HepG2 (cell line): Measurements from ENCODE around the gene C20orf204. TPM values are rescaled to one million over a fixed set of nuclear protein-coding genes. Genes with fewer than 3 reads are reported as not detected.
A peak's percentile ranks its signal among the peaks of the same experiment; 100 is the strongest.

Experiments used
- ATAC-seq: fragments of 200-7000 bp; cut with Tn5 transposase; 3 replicates; pipeline ENCODE4 v1.9.1; 2020; ENCODE audit warnings: mild to moderate bottlenecking, moderate library complexity
- BruUV-seq: library from RNA; stranded (reverse); fragments of 400-500 nt; replicated peaks from 2 replicates; lab custom pipeline; 2021; lab: Mats Ljungman, UMichigan
- CTCF ChIA-PET: fragments of 300-600 bp; formaldehyde crosslinking; extraction: SDS; loops from one replicate; lab custom pipeline; 2021; ENCODE audit warnings: low total read pairs, inconsistent platforms, low intra/inter-chr PET ratio; lab: Yijun Ruan, JAX
- POLR2A ChIA-PET: fragments of 350-600 bp; sonication (Branson Sonifier 250); formaldehyde crosslinking; loops from one replicate; lab custom pipeline; 2020; ENCODE audit warnings: antibody characterized with exemption, inconsistent platforms; lab: Yijun Ruan, JAX
- DNase-seq: peaks from one replicate; pipeline ENCODE4 v3.0.0-alpha.2; 2015; ENCODE audit warnings: low spot score
- FAIRE-seq: peaks from 3 replicates; lab custom pipeline; 2011; peaks lifted over from hg19 to GRCh38; lab: Jason Lieb, UNC
- H2AFZ ChIP-seq: one replicate; pipeline ENCODE4 v1.6.1; 2011; ENCODE audit warnings: low read length, inconsistent platforms
- H3K27ac ChIP-seq: fragments of 300-600 bp; 3 replicates; pipeline ENCODE4 v1.8.0; 2011; ENCODE audit warnings: mixed run types, mild to moderate bottlenecking, mixed read lengths, low read length, inconsistent platforms; ENCODE audit not compliant: insufficient read depth; ENCODE audit errors: extremely low read length
- H3K27me3 ChIP-seq, 2 experiments: fragments of 200-600 bp in 1 of 2; 2 replicates in 1 of 2; 3 replicates in 1 of 2; pipeline versions ENCODE4 v1.6.0 to v1.8.0; 2011; ENCODE audit warnings: low read length in 2 of 2, mild to moderate bottlenecking in 2 of 2, moderate library complexity in 2 of 2, inconsistent platforms in 1 of 2; ENCODE audit not compliant: insufficient read depth in 2 of 2, control insufficient read depth in 1 of 2
- H3K36me3 ChIP-seq, 2 experiments: fragments of 200-600 bp in 1 of 2; replicated peaks in 1 of 2; 2 replicates in 1 of 2; 3 replicates in 1 of 2; pipeline versions ENCODE4 v1.5.1 to v1.8.0; 2011; ENCODE audit warnings: low read length in 2 of 2, inconsistent platforms in 1 of 2; ENCODE audit not compliant: insufficient read depth in 2 of 2, control insufficient read depth in 1 of 2
- H3K4me1 ChIP-seq: 2 replicates; pipeline ENCODE4 v1.5.1; 2012; ENCODE audit warnings: low read length, inconsistent platforms; ENCODE audit not compliant: insufficient read depth
- H3K4me2 ChIP-seq: 2 replicates; pipeline ENCODE4 v1.6.0; 2011; ENCODE audit warnings: low read depth, low read length, inconsistent platforms
- H3K4me3 ChIP-seq, 3 experiments: fragments of 200-600 bp in 1 of 3; sonication (generic), shearing (Covaris generic) in 1 of 3; replicated peaks in 1 of 3; 2 replicates each; pipeline ENCODE4 v1.5.1; 2011 to 2016; ENCODE audit warnings: low read length in 3 of 3, inconsistent platforms in 2 of 3, low read depth in 2 of 3, mild to moderate bottlenecking in 2 of 3, control low read depth in 1 of 3, mixed read lengths in 1 of 3; ENCODE audit not compliant: insufficient read depth in 1 of 3
- H3K79me2 ChIP-seq: one replicate; pipeline ENCODE4 v1.6.1; 2011; ENCODE audit warnings: low read length, inconsistent platforms; ENCODE audit not compliant: insufficient read depth
- H3K9ac ChIP-seq: 2 replicates; pipeline ENCODE4 v1.6.0; 2011; ENCODE audit warnings: mild to moderate bottlenecking, low read depth, low read length, inconsistent platforms; ENCODE audit not compliant: insufficient read depth
- H3K9me3 ChIP-seq: 2 replicates; pipeline ENCODE4 v1.5.1; 2012; ENCODE audit warnings: mild to moderate bottlenecking, low read length
- H4K20me1 ChIP-seq: 2 replicates; pipeline ENCODE4 v1.6.0; 2011; ENCODE audit warnings: inconsistent platforms, mild to moderate bottlenecking, low read length, moderate library complexity; ENCODE audit not compliant: insufficient read depth
- HNRNPK ChIP-seq: fragments of 200-400 bp; formaldehyde crosslinking; IDR thresholded peaks from 2 replicates; pipeline ENCODE4 v1.6.1; 2018; ENCODE audit warnings: low read length, low read depth, moderate library complexity, mild to moderate bottlenecking; ENCODE audit not compliant: poor library complexity, severe bottlenecking
- KLF9 ChIP-seq: IDR thresholded peaks from 2 replicates; pipeline ENCODE4 v1.6.1; 2016; ENCODE audit warnings: low read depth
- NR2F2 ChIP-seq: IDR thresholded peaks from 2 replicates; pipeline ENCODE4 v1.6.1; 2012; ENCODE audit warnings: low read depth, inconsistent platforms, borderline replicate concordance
- PRMT3 ChIP-seq: sonication (generic); formaldehyde crosslinking; IDR thresholded peaks from 2 replicates; pipeline ENCODE4 v1.8.1; 2022; ENCODE audit warnings: low read depth, mild to moderate bottlenecking, moderate library complexity, missing genetic modification reagents, borderline replicate concordance
- RBAK ChIP-seq: sonication (generic); formaldehyde crosslinking; IDR thresholded peaks from 2 replicates; pipeline ENCODE4 v1.5.1; 2020; ENCODE audit warnings: mild to moderate bottlenecking, missing genetic modification reagents
- TOE1 ChIP-seq: sonication (generic); formaldehyde crosslinking; IDR thresholded peaks from 2 replicates; pipeline ENCODE4 v1.4.0; 2020; ENCODE audit warnings: mild to moderate bottlenecking, missing genetic modification reagents
- TOPORS ChIP-seq: sonication (generic); formaldehyde crosslinking; IDR thresholded peaks from 2 replicates; pipeline ENCODE4 v1.8.0; 2023; ENCODE audit warnings: mild to moderate bottlenecking, missing genetic modification reagents
- ZMYM3 ChIP-seq: sonication (generic); formaldehyde crosslinking; IDR thresholded peaks from 2 replicates; pipeline ENCODE4 v1.5.1; 2020; ENCODE audit warnings: mild to moderate bottlenecking, missing genetic modification reagents
- ZNF329 ChIP-seq: sonication (generic); formaldehyde crosslinking; IDR thresholded peaks from 2 replicates; pipeline ENCODE4 v1.9.0; 2021; ENCODE audit warnings: low read depth, mild to moderate bottlenecking, missing genetic modification reagents
- ZNF563 ChIP-seq: sonication (generic); formaldehyde crosslinking; IDR thresholded peaks from 2 replicates; pipeline ENCODE4 v1.8.0; 2022; ENCODE audit warnings: mild to moderate bottlenecking, moderate library complexity, missing genetic modification reagents
- ZNF569 ChIP-seq: sonication (generic); formaldehyde crosslinking; IDR thresholded peaks from 2 replicates; pipeline ENCODE4 v1.5.0; 2020; ENCODE audit warnings: mild to moderate bottlenecking, missing genetic modification reagents, moderate library complexity, borderline replicate concordance
- ZNF775 ChIP-seq: sonication (generic); formaldehyde crosslinking; IDR thresholded peaks from 2 replicates; pipeline ENCODE4 v1.4.0; 2020; ENCODE audit warnings: missing genetic modification reagents, mild to moderate bottlenecking, moderate library complexity, borderline replicate concordance
- WGBS: methylation state at CpG from one replicate; pipeline ENCODE4 v1.1.6; 2017; ENCODE audit warnings: low lambda C conversion rate; 5-methylcytosine and 5-hydroxymethylcytosine counted together
- in situ Hi-C: cut with HindIII; loops from 2 replicates; pipeline ENCODE4 v1.10.0; 2017; ENCODE audit warnings: low pct_unique_long_range_greater_than_20kb; ENCODE audit not compliant: extremely low pct_ligation_motif_present
- intact Hi-C: fragments of 100-400 bp; cut with micrococcal nuclease; formaldehyde crosslinking; loops from one replicate; pipeline ENCODE4 v1.10.0; 2022; ENCODE audit not compliant: unreplicated experiment
- polyA plus RNA-seq, 8 experiments: library from polyadenylated mRNA; depleted of rRNA in 3 of 8; stranded (reverse) in 7 of 8; unstranded in 1 of 8; fragments of >200 nt; fragmentation: Illumina TruSeq in 4 of 8; extraction: Trizol in 4 of 8; gene quantifications; 2 replicates each; pipeline versions ENCODE4 v1.2.1 to v1.2.3, GENCODE V29; 2011 to 2016; ENCODE audit warnings: low read depth in 4 of 8, missing spikeins in 1 of 8, mixed read lengths in 1 of 8; ENCODE audit not compliant: insufficient read depth in 1 of 8
- total RNA-seq, 5 experiments: library from RNA; depleted of rRNA; stranded (reverse); fragments of >200 nt; fragmentation: Illumina TruSeq; extraction: Trizol; gene quantifications; 2 replicates each; pipeline ENCODE4 v1.2.3, GENCODE V29; 2016; ENCODE audit warnings: low read depth in 1 of 5
- TF ChIP-seq, protein P1 (sequence below): sonication (generic); formaldehyde crosslinking; IDR thresholded peaks from 2 replicates; pipeline ENCODE4 v1.8.1; 2023; ENCODE audit warnings: missing genetic modification reagents, mild to moderate bottlenecking, borderline replicate concordance
- TF ChIP-seq, protein P2 (sequence below): sonication (generic); formaldehyde crosslinking; conservative IDR thresholded peaks from 2 replicates; pipeline ENCODE4 v1.4.0; 2020; ENCODE audit warnings: missing genetic modification reagents
- TF ChIP-seq, protein P3 (sequence below): sonication (generic); formaldehyde crosslinking; IDR thresholded peaks from 2 replicates; pipeline ENCODE4 v1.4.0; 2020; ENCODE audit warnings: mild to moderate bottlenecking, missing genetic modification reagents
- TF ChIP-seq, protein P4 (sequence below): IDR thresholded peaks from 2 replicates; pipeline ENCODE4 v1.6.1; 2016
- TF ChIP-seq, protein P5 (sequence below): sonication (generic); formaldehyde crosslinking; IDR thresholded peaks from 2 replicates; pipeline ENCODE4 v1.4.0; 2020; ENCODE audit warnings: missing genetic modification reagents

Gene C20orf204
- total and polyA plus RNA-seq, 2 of the 13 experiments (the other 11 are each of a cell fraction or from before 2014, with no cell fraction given): 22.1 to 80.0 TPM

DNA sequence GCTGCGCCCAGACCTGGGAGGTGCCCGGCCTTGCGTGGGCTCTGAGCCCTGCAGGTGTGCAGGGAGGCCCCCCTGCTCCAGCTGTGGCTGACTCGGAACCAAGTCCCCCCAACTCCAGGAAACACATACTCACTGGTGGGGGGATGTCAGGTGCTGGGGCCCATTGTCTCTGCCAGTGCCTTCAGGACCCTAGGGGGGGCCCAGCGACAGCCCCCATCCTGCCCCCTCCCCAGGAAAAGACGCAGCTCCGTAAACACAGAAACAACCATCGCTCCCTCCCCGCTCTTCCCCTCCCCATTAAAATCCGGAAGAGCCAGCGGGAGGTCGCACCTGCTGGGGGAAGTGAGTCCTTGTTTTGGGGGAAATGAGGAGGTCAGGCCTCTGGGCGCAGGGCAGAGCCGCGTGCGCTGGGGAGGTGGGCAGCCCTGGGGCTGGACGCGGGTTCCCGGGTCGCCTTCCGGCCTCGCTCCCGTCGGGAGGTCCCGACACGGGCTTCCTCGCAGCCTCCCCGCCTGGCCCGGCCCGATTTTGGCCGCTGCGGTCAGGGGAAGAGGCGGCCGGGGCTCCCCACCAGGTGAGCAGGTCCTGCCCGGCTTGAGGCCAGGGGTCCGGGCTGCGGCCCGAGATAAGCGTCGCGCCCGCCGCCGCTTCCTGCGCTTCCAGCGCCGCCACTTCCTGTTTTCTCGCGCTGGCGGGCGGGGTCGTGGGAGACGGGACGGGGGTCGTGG is 6.2 kb downstream of the C20orf204 start (continued):
- TF ChIP-seq, protein P1, sequence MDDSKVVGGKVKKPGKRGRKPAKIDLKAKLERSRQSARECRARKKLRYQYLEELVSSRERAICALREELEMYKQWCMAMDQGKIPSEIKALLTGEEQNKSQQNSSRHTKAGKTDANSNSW: 0 out of 2 replicates have a peak, but pooled peaks have one; percentile 72
- no peak for TF ChIP-seq PRMT3 (CRISPR knock-in tag)

DNA sequence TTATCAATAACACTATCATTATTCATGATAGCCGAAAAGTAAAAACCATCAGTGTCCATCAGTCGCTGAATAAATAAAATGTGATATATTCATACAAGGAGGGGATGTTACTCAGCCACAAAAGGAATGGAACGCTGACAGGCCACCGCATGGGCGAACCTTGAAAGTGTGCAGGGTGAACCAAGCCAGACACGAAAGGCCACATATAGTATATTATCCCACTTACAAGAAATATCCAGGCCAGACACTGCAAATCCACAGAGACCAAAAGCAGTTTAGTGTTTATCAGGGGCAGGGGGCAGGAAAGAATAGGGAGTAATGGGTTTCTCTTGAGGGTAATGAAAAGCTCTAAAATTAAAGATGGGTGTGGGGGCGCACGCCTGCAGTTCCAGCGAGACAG is 7.8 kb downstream of the C20orf204 start:
- Histone ChIP-seq H2AFZ (no peak overlapping the region), H3K27me3 (no peaks in the 10 kb centered on the region), H3K36me3 (no peaks in the 10 kb centered on the region), H4K20me1 (no peaks in the 10 kb centered on the region), H3K9me3 (no peaks in the 10 kb centered on the region), H3K9ac (no peak overlapping the region), H3K4me3 (no peak overlapping the region), H3K4me1 (peaks cover 65% of the 10 kb centered on the region), H3K79me2 (peaks cover 3% of the 10 kb centered on the region), H3K4me2 (no peak overlapping the region), H3K27ac (no peak overlapping the region)
- in situ Hi-C loops: no loop called here
- ChIA-PET POLR2A (interaction anchor here (0.7 to 10.1 kb wide), 5 partner anchors 8 to 75 kb away, joined by 3 to 252 read pairs (median 12); partner anchors contain the start of genes C20orf204, SAMD10 and SOX18), CTCF (no interaction called here)
- ATAC-seq (no peak), FAIRE-seq (peak; percentile 51), DNase-seq (no peak)
- WGBS: 71% methylated on average over 9 of the region's 9 CpGs
- intact Hi-C loops: no loop called here
- no TSS peak for BruUV-seq
- TF ChIP-seq ZNF775 (CRISPR knock-in tag) (no peak), TOE1 (CRISPR knock-in tag) (no peak), NR2F2 (no peak), ZNF329 (CRISPR knock-in tag) (no peak), TOPORS (no peak), ZMYM3 (CRISPR knock-in tag) (no peak), ZNF569 (no peak), ZNF563 (no peak), KLF9 (CRISPR knock-in tag) (no peak), HNRNPK (no peak), RBAK (CRISPR knock-in tag) (no peak)
- TF ChIP-seq, protein P2, sequence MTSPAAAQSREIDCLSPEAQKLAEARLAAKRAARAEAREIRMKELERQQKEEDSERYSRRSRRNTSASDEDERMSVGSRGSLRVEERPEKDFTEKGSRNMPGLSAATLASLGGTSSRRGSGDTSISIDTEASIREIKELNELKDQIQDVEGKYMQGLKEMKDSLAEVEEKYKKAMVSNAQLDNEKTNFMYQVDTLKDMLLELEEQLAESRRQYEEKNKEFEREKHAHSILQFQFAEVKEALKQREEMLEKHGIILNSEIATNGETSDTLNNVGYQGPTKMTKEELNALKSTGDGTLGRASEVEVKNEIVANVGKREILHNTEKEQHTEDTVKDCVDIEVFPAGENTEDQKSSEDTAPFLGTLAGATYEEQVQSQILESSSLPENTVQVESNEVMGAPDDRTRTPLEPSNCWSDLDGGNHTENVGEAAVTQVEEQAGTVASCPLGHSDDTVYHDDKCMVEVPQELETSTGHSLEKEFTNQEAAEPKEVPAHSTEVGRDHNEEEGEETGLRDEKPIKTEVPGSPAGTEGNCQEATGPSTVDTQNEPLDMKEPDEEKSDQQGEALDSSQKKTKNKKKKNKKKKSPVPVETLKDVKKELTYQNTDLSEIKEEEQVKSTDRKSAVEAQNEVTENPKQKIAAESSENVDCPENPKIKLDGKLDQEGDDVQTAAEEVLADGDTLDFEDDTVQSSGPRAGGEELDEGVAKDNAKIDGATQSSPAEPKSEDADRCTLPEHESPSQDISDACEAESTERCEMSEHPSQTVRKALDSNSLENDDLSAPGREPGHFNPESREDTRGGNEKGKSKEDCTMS (CRISPR knock-in tag): no peak
- TF ChIP-seq, protein P3, sequence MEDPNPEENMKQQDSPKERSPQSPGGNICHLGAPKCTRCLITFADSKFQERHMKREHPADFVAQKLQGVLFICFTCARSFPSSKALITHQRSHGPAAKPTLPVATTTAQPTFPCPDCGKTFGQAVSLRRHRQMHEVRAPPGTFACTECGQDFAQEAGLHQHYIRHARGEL (CRISPR knock-in tag): no peak
- TF ChIP-seq, protein P4, sequence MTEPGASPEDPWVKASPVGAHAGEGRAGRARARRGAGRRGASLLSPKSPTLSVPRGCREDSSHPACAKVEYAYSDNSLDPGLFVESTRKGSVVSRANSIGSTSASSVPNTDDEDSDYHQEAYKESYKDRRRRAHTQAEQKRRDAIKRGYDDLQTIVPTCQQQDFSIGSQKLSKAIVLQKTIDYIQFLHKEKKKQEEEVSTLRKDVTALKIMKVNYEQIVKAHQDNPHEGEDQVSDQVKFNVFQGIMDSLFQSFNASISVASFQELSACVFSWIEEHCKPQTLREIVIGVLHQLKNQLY (CRISPR knock-in tag): no peak
- TF ChIP-seq, protein P5, sequence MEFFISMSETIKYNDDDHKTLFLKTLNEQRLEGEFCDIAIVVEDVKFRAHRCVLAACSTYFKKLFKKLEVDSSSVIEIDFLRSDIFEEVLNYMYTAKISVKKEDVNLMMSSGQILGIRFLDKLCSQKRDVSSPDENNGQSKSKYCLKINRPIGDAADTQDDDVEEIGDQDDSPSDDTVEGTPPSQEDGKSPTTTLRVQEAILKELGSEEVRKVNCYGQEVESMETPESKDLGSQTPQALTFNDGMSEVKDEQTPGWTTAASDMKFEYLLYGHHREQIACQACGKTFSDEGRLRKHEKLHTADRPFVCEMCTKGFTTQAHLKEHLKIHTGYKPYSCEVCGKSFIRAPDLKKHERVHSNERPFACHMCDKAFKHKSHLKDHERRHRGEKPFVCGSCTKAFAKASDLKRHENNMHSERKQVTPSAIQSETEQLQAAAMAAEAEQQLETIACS (CRISPR knock-in tag): no peak
